MM.1S (cell line): ENCODE measurements around the gene BORCS6.

Source experiments
- CTCF ChIP-seq: fragments of 300-600 bp; sonication (generic); IDR thresholded peaks from 2 replicates; pipeline ENCODE4 v1.5.1; 2016; ENCODE audit warnings: antibody characterized with exemption, low read length, mixed read lengths
- EZH2 ChIP-seq: fragments of 300-600 bp; sonication (generic); optimal IDR thresholded peaks from 2 replicates; pipeline ENCODE3; 2017; ENCODE audit warnings: low read depth, mild to moderate bottlenecking, antibody characterized with exemption, low read length, mixed read lengths

DNA sequence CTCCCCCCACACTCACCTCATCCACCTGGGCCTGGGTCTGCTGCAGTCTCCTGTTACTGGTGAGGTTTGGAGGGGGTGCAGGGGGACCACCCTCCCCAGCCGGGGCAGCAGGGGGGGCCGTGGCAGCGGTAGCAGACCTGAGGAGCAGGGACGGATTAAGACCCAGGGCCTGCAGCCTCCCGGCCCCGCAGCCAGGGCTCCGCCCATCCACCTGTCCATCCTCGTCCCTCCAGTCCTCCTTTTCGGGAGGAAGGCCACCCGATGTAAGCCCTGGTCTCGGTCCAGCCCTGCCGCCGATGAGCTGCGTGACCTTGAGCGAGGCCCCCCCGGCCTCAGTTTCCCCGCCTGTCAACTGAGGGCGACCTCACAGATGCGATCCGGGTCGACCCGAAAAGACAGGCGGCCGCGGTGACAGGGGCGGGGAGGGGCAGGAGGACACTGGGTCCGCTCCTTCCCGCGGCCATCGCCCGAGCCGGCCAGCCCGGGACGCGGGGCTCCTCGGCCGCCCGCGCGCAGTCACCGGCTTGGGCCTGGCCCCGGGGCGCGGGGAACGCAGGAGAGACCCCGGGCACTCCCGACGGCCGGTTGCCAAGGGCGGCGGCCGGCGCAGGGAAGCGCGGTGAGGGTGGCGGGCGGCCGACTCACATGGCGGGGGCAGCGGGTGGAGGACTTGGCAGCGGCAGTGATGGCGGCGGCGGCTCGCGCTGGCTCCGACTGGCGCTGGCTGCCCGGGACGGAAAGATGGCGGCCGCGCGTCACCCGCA is 27.6 kb downstream of the BORCS6 start, which contains the start of gene VAMP2:
- TF ChIP-seq CTCF, result no peak
- TF ChIP-seq EZH2, result no peak
